HEK293 (cell line): ENCODE results near the gene ARHGDIG.

Experiments
- CTCF ChIA-PET: fragments of 350-600 bp; formaldehyde crosslinking; extraction: SDS; loops from one replicate; lab custom pipeline; 2021; ENCODE audit warnings: antibody characterized with exemption; lab: Yijun Ruan, JAX
- POLR2A ChIA-PET: fragments of 300-600 bp; formaldehyde crosslinking; extraction: SDS; loops from one replicate; lab custom pipeline; 2020; ENCODE audit warnings: antibody characterized with exemption, inconsistent platforms; lab: Yijun Ruan, JAX
- H3K27ac ChIP-seq: fragments of 200-500 bp; sonication (Bioruptor generic); 2 replicates; pipeline ENCODE4 v1.5.1; 2014; ENCODE audit warnings: low read depth, low read length, control low read depth, inconsistent platforms; ENCODE audit errors: extremely low read depth
- H3K36me3 ChIP-seq, 2 experiments: fragments of 200-500 bp in 1 of 2; sonication (Bioruptor generic) in 1 of 2; 1 replicate in 1 of 2; 2 replicates in 1 of 2; pipeline ENCODE4 v1.5.1; 2014 to 2017; ENCODE audit warnings: inconsistent platforms in 2 of 2, low read length in 2 of 2; ENCODE audit not compliant: control insufficient read depth in 2 of 2, insufficient read depth in 1 of 2
- H3K4me1 ChIP-seq: fragments of 200-500 bp; sonication (Bioruptor generic); 2 replicates; pipeline ENCODE4 v1.5.1; 2014; ENCODE audit warnings: mild to moderate bottlenecking, low read length, inconsistent platforms; ENCODE audit not compliant: control insufficient read depth, insufficient read depth
- H3K4me3 ChIP-seq: 2 replicates; pipeline ENCODE4 v1.5.1; 2011; ENCODE audit warnings: low read depth, mild to moderate bottlenecking, control low read depth, low read length, moderate library complexity
- H3K9me3 ChIP-seq: fragments of 200-500 bp; sonication (Bioruptor generic); 2 replicates; pipeline ENCODE4 v1.5.1; 2014; ENCODE audit warnings: low read depth, low read length, inconsistent platforms; ENCODE audit not compliant: control insufficient read depth, insufficient read depth
- EGR2 ChIP-seq: fragments of 450-650 bp; formaldehyde crosslinking; IDR thresholded peaks from 2 replicates; pipeline ENCODE4 v1.5.1; 2016; ENCODE audit warnings: low read depth, missing biosample characterization, missing genetic modification characterization
- MYNN ChIP-seq: fragments of 450-650 bp; formaldehyde crosslinking; IDR thresholded peaks from 2 replicates; pipeline ENCODE4 v1.5.1; 2016; ENCODE audit warnings: missing biosample characterization, missing genetic modification characterization, borderline replicate concordance
- PRDM4 ChIP-seq: fragments of 450-650 bp; formaldehyde crosslinking; IDR thresholded peaks from 2 replicates; pipeline ENCODE4 v1.5.1; 2017; ENCODE audit warnings: missing biosample characterization, missing genetic modification characterization
- ZBTB1 ChIP-seq: fragments of 450-650 bp; formaldehyde crosslinking; IDR thresholded peaks from 2 replicates; pipeline ENCODE4 v1.5.1; 2016; ENCODE audit warnings: missing biosample characterization, missing genetic modification characterization
- ZNF132 ChIP-seq: fragments of 450-650 bp; formaldehyde crosslinking; IDR thresholded peaks from 2 replicates; pipeline ENCODE4 v1.5.1; 2017; ENCODE audit warnings: missing biosample characterization, missing genetic modification characterization, borderline replicate concordance
- ZNF2 ChIP-seq: fragments of 450-650 bp; formaldehyde crosslinking; IDR thresholded peaks from 2 replicates; pipeline ENCODE4 v1.5.1; 2016; ENCODE audit warnings: missing biosample characterization, missing genetic modification characterization
- ZNF354C ChIP-seq: fragments of 450-650 bp; formaldehyde crosslinking; IDR thresholded peaks from 2 replicates; pipeline ENCODE4 v1.5.1; 2016; ENCODE audit warnings: missing biosample characterization, missing genetic modification characterization, low read depth, borderline replicate concordance
- ZNF555 ChIP-seq: fragments of 450-650 bp; formaldehyde crosslinking; conservative IDR thresholded peaks from 2 replicates; pipeline ENCODE4 v1.5.1; 2017; ENCODE audit warnings: missing biosample characterization, mild to moderate bottlenecking, missing genetic modification characterization, inconsistent platforms

Gene ARHGDIG

DNA sequence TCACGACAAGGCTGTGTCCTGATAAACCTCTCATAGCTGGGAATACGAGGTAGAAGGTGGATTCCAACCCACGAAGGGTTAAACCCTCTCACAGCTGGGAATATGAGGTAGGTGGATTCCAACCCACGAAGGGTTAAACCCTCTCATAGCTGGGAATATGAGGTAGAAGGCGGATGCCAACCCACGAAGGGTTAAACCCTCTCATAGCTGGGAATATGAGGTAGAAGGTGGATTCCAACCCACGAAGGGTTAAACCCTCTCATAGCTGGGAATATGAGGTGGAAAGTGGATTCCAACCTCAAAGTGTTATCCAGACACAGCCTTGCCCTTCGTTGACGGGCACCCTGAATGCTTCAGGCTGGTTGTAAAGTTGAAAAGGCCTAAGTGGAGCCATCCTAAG is 41.1 kb downstream of the ARHGDIG start:
- Histone ChIP-seq H3K4me3 (no peak overlapping the region), H3K9me3 (no peaks in the 10 kb centered on the region), H3K27ac (no peak overlapping the region), H3K4me1 (peaks cover 12% of the 10 kb centered on the region), H3K36me3 (peaks cover 0 to 28% of the 10 kb centered on the region in 2 experiments; a peak in 1 of 3 replicates)
- POLR2A ChIA-PET, result interaction anchor here (1.6 kb wide), 1 partner anchor 31 kb away, joined by 5 read pairs; the partner anchor contains the start of gene AXIN1
- CTCF ChIA-PET, result interaction anchor here (1.3 kb wide), 1 partner anchor 40 kb away, joined by 5 read pairs; no protein-coding TSS in a partner anchor
- TF ChIP-seq PRDM4 (tag by site-specific recombination) (no peak), ZNF555 (tag by site-specific recombination) (no peak), EGR2 (peak; percentile 86), MYNN (no peak), ZNF2 (tag by site-specific recombination) (no peak), ZNF354C (tag by site-specific recombination) (no peak)

DNA sequence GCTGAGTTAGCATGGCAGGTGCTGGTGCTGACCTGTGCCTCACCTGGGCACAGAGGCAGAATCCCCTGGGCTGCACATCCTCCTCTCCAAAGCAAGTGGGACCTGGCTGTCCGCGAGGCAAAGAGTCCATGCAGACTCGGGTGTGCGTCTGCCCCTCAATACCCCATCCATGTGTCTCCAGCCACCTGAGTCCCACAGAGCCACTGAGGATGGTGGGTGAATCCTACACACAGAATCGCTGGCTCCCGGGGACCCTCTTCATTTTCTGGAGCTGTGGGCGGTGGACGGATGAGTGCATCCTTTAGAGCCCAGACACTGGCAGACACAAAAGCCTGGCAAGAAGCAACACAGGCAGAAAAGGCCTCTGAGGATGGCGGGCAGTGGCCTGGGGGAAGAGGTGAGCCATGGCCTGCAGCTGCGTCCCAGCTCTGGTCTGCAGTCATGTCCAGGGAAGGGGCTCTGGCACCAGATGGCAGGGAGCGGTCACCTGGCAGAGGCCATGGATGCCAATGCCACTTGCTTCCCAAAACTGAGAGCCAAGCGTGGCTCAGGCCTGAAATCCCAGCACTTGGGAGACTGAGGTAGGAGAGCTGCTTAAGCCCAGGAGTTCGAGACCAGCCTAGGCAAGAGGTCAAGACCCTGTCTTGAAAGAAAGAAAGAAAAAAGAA is 42.2 kb downstream of the ARHGDIG start:
- peaks cover 14% of the 10 kb centered on the region for H3K4me1 ChIP-seq
- POLR2A ChIA-PET, result interaction anchor here (1.3 to 1.6 kb wide), 2 partner anchors 30 to 94 kb away, joined by 4 to 5 read pairs; partner anchors contain the start of gene AXIN1
- CTCF ChIA-PET, result interaction anchor here (0.7 to 1.3 kb wide), 3 partner anchors 34 to 181 kb away, joined by 3 to 5 read pairs (median 4); no protein-coding TSS in a partner anchor

DNA sequence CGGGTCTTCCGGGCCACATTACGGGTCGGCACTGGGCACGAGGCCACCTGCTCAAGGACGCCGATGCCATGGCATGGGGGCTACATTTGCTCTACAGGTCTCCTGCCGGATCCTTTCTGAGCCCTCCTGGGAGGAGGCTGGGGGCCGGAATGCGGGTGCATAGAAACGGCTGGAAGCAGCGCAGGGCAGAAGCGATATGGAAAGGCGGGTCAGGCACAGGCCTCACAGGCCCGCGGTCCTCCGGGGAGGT is 43.7 kb downstream of the ARHGDIG start:
- TF ChIP-seq PRDM4 (tag by site-specific recombination) (peak; percentile 94; the same call in 1 of the 2 replicates), ZNF132 (tag by site-specific recombination) (no peak)
- Histone ChIP-seq H3K27ac (peak overlapping the region; percentile 6; the same call in 1 of the 2 replicates), H3K4me3 (no peak overlapping the region), H3K4me1 (peaks cover 17% of the 10 kb centered on the region), H3K36me3 (peaks cover 0 to 11% of the 10 kb centered on the region in 2 experiments; a peak in 1 of 3 replicates), H3K9me3 (no peaks in the 10 kb centered on the region)
- ChIA-PET CTCF (interaction anchor here (0.6 kb wide), 1 partner anchor 25 kb away, joined by 3 read pairs; no protein-coding TSS in a partner anchor), POLR2A (interaction anchor here (1.2 to 2.6 kb wide), 4 partner anchors 13 to 96 kb away, joined by 4 to 9 read pairs (median 7); partner anchors contain the start of genes AXIN1 and FAM234A)

More for the DNA sequence above, 42.2 kb downstream of the ARHGDIG start:
- Histone ChIP-seq H3K4me3 (no peak overlapping the region), H3K36me3 (peaks cover 0 to 24% of the 10 kb centered on the region in 2 experiments; a peak in 1 of 3 replicates), H3K27ac (no peak overlapping the region), H3K9me3 (no peaks in the 10 kb centered on the region)
- no peak for TF ChIP-seq ZBTB1 (tag by site-specific recombination)
- TF ChIP-seq EGR2, result 0 out of 2 replicates have a peak, but pooled peaks have one; percentile 5
